GM19193 (cell line): ENCODE data around the gene VWA5B2.
A peak's percentile ranks its signal among the peaks of the same experiment; 100 is the strongest.

ENCODE experiments used
- POLR2A ChIP-seq: IDR thresholded peaks from 4 replicates; pipeline ENCODE4 v1.6.1; 2011; ENCODE audit not compliant: insufficient read depth, insufficient read length; ENCODE audit errors: extremely low read depth

The VWA5B2 gene

DNA sequence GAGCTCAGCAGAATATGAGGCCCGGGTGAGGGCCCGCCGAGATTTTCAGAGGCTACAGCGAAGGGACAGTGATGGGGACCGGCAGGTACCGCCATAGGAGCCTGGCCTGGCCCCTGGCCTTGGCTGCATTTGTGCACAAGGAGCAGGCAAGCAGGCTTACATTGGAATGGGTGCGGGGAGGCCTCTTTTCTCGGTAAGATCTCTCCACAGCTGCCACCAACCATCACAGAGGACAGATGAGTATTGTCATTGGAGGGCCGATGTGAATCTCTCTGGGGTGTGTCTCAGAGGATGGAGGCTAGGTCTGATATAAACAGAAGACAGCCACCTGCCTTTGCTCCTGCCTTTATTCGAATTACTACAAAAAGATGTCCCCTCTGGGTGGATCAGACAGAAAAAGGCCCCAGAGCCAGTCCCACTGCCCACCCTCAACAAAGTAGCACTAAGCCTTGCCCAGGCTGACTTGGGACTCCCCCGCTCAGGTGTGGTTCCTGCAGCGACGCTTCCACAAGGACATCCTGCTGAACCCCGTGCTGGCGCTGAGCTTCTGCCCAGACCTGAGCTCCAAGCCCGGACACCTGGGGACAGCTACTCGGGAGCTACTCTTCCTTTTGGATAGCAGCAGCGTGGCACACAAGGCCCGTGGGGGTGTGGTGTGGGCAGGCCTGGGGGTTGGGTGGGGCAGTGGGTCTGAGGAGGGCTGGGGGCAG is 5.4 kb downstream of the VWA5B2 start:
- no peak for TF ChIP-seq POLR2A

DNA sequence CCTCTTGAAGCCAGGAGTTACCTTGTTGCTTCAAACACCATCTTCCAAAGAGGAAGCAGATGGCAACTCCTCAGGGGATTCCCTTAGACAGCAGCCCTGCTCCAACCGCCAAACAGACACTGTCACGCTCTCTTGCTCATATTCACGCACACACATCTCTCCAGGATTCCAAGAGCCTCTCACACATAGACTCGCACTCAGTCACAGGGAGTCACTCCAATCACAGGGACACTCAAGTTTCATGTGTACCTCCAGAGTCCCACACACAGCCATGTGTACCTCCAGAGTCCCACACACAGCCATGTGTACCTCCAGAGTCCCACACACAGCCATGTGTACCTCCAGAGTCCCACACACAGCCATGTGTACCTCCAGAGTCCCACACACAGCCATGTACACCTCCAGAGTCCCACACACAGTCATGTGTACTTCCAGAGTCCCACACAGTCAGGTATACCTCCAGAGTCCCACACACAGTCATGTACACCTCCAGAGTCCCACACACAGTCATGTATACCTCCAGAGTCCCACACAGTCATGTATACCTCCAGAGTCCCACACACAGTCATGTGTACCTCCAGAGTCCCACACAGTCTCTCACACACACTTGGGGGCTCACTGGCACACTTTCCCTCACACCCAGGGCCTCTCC is 6.1 kb downstream of the VWA5B2 start:
- no peak for TF ChIP-seq POLR2A

DNA sequence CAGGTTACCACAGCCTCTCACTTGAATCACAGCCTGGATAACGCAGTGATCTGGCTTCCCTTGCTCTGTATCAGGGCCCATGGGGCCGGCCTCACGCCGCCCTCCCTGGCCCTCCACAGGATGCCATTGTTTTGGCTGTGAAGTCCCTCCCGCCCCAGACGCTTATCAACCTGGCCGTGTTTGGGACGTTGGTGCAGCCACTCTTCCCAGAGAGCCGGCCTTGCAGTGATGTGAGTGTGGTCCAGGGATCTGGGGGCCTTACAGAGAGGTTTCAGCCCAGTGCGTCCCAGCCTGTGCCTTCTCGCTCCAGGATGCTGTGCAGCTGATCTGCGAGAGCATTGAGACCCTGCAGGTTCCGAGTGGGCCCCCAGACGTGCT is 6.6 kb downstream of the VWA5B2 start:
- TF ChIP-seq POLR2A: no peak

DNA sequence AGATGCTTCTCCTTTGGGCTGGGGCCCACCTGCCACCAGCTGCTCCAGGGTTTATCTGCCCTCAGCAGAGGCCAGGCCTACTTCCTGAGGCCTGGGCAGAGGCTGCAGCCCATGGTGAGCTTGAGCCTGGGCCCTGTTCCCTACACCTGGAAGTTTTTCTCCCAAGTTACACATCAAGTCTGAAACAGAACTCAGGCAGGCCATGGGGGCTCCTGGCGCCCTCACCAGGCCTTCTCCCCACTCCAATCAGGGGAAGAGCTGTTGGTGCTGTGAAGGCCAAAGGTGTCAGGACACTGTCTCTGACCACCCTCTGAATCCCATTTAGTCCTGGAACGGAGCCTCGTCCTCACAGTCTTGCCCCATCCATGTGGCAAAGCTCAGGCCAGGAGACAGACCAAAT is 7.3 kb downstream of the VWA5B2 start:
- no peak for TF ChIP-seq POLR2A

DNA sequence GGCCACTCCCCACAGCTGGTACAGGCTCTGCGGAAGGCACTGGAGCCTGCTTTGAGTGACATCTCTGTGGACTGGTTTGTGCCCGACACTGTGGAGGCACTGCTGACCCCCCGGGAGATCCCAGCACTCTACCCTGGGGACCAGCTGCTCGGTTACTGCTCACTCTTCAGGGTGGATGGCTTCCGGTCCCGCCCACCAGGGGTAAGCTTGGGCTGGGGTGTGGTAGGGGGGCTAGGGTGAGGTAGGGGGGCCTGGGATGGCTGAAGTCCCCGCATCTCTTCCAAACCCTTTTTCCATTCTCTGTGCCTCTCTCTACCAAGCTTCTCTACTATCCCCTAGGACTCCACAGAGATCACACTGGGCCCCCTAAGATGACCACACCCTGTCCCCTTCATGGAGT is 7.8 kb downstream of the VWA5B2 start:
- no peak for TF ChIP-seq POLR2A

DNA sequence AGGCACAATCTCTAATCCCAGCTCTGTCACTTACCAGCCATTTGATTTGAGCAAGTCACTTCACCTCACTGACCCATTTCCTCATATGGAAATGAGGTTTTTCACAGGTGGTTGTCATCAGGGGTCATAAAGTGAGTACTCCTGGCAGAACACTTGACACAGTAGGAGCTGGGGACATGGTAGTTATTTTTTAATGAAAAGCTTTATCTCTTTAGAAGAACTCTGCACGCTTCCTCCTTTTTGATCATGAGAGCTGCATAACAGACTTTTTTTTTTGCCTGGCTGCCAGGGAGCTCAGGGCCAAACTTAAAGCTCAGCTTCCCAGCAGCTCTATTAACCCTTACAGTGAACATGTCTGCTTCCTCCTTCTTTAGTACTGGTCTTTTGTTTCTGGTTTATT is 8.4 kb downstream of the VWA5B2 start:
- no peak for TF ChIP-seq POLR2A

DNA sequence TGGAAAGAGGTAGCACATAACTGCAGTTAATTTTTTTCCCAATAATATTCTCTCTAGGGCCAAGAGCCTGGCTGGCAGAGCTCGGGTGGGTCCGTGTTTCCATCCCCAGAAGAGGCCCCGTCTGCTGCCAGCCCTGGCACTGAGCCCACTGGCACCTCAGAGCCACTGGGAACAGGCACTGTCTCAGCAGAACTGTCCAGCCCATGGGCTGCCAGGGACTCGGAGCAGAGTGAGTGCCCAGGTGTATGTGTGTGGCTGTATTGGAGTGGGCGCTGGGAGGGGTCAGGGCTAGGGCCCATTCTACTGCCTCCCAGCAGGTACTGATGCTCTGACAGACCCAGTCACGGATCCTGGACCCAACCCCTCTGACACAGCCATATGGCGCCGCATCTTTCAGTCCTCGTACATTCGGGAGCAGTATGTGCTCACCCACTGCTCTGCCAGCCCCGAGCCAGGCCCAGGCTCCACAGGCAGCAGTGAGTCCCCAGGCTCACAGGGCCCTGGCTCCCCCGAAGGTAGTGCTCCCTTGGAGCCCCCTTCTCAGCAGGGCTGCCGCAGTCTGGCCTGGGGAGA is 8.9 kb downstream of the VWA5B2 start:
- no peak for TF ChIP-seq POLR2A

DNA sequence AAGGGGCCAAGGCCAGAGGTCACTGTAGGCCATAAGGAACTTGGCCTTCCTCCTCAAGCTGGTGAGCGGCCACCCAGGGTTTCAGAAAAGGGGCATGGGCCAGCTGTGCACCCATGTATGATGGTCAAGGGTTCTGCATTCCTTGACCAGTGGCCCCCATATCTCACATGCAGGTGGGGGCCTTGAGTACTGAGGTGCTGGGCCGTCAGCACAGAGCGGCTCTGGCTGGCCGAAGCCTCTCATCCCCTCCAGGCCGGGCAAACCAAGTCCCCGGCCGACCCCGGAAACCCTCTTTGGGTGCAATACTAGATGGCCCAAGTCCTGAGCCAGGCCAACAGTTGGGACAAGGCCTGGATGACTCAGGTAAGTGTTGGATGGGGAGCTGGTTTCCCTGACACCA is 9.8 kb downstream of the VWA5B2 start:
- TF ChIP-seq POLR2A: no peak

DNA sequence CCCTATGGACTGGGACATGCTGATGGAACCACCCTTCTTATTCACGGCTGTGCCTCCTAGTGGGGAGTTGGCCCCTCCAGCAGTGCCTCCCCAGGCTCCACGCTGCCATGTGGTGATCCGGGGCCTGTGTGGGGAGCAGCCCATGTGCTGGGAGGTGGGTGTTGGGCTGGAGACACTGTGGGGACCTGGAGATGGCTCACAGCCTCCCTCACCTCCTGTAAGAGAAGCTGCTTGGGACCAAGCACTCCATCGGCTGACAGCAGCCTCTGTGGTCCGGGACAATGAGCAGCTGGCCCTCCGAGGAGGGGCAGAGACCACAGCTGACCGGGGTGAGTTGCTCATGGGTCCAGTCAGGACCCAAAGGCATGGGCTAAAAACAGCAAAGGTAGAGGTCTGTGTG is 10.3 kb downstream of the VWA5B2 start:
- no peak for TF ChIP-seq POLR2A

DNA sequence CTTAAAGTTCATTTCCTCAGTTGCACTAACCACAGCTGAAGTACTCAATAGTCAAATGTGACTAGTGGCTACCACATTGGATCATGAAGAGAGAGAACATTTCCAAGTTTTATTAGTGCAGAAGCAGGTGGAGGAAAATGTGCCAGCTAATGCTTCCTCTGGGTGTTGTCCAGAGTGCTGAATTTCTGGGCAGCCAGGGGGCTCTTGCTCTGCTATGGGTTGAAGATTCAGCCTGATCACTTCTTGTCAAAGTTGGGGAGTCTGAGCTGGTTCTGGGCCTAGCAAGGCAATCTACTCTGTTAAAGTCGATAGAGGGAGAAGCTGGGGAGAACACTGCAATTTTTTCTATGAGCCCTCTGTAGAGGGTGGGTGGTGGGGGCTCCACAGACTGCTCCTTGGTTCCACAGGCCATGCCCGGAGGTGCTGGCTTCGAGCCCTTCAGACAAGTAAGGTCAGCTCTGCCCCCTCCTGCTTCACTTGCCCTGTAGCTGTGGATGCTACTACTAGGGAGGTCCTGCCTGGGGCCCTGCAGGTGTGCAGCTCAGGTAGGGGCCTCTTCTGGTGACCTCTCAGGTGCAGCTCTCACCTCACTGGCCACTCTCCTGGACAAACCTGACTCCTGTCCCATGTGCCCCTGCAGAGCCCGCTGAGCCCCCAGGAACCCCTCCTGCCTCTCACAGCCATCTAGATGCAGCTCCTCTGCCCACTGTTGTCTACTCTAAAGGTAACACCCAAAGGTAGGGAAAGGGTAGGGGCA is 11.2 kb downstream of the VWA5B2 start:
- no peak for TF ChIP-seq POLR2A

DNA sequence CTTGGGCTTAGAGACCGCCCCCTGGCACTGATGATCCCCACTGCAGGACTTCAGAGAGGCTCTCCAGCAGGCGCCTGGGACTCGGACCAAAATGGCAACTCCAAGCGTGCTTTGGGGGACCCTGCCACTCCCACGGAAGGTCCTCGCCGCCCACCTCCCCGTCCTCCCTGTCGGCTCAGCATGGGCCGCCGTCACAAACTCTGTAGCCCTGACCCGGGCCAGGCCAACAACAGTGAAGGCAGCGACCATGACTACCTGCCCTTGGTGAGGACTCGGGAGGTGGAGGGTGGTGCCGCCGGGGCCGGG is 11.7 kb downstream of the VWA5B2 start:
- no peak for TF ChIP-seq POLR2A

DNA sequence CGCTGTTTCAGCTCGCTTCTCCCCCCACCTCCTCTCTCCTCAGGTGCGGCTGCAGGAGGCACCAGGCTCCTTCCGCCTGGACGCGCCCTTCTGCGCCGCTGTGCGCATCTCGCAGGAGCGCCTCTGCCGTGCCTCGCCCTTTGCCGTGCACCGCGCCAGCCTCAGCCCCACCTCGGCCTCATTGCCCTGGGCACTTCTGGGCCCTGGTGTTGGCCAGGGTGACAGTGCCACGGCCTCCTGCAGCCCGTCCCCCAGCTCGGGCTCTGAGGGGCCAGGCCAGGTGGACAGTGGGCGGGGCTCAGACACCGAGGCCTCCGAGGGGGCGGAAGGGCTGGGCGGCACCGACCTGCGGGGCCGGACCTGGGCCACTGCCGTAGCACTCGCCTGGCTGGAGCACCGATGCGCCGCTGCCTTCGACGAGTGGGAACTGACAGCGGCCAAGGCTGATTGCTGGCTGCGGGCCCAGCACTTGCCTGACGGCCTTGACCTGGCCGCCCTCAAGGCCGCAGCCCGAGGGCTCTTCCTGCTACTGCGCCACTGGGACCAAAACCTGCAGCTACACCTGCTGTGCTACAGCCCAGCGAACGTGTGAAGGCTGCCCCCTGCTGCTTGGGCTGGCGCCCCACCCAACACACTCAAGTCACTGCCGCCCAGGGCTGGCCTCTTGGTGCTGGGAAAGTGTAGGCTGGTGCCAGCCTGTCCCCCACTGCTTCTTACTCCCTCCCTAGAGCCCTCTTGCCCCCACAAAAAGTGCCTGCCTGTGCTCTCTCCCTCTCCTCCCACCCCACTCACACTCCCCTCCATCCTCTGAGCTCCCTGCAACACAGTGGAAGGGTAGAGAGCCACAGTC is 12.3 kb downstream of the VWA5B2 start:
- TF ChIP-seq POLR2A: peak; percentile 17

DNA sequence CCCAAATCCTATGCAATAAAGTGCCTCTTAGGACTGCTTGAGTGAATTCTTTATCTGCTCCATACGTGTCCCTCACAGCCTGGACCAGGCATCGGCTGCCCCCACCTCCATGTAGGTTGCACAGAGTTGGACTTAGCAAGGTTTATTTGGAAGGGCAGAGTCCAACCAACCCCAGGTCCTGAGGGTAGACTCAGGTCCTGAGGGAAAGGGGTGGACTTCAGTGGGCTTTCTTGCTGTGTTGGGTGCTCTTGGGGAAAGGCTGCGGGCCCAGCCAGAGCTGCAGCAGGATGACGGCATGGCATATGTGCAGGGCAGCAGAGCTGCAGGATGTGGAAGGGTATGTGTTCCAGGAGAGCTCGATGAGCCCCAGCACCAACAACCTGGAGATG is 12.9 kb downstream of the VWA5B2 start:
- no peak for TF ChIP-seq POLR2A

DNA sequence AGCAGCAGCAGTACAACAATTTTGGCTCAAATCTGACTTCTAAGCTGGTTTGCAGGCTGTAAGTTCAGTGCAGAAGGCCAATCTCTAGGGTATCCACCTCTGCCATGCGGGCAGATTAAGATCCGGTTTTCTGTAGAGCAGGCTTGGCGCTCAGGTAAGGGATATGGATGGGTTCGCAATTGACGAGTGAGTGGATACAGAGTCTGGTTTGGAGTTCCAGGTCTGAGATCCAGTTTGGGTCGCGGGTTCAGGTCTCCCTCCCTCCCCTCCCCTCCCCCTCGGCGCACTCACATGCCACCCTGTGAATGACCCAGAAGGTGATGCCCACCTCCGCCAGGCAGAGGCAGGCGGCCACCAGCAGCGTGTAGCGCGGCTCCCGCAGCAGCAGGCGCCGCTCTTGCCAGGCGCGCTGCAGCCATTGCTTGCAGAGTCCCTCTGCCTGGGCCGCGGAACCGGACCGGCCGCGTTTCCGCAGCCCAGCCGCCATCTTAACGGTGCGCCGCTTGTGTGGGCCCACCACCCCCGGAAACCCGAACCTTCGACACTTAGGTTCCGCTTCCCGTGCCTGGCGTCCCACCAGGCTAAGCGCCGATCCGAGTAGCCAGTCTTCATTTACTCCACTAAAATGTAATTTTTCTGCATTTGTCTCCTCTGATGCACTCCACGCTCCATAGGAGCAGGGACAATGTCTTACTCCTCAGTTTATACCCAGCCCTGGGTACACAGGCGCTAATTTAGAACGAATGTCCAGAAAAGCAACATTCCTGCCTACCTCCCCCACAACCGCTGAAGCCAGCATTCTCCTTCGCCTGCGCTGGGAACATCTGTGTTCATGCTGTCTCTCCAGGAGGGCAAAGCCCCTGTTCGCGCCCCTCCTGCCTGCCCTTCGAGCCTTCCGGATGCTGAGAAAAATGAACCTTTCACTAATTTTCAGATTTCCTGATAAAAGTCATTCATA is 19.3 kb downstream of the VWA5B2 start, which contains the start of gene ALG3:
Gene ALG3, minus strand, starts transcription at position 509 of the 958 bp plus-strand sequence. Its CDS starts 22 bp downstream, at position 487.
- peak; percentile 96 for TF ChIP-seq POLR2A

DNA sequence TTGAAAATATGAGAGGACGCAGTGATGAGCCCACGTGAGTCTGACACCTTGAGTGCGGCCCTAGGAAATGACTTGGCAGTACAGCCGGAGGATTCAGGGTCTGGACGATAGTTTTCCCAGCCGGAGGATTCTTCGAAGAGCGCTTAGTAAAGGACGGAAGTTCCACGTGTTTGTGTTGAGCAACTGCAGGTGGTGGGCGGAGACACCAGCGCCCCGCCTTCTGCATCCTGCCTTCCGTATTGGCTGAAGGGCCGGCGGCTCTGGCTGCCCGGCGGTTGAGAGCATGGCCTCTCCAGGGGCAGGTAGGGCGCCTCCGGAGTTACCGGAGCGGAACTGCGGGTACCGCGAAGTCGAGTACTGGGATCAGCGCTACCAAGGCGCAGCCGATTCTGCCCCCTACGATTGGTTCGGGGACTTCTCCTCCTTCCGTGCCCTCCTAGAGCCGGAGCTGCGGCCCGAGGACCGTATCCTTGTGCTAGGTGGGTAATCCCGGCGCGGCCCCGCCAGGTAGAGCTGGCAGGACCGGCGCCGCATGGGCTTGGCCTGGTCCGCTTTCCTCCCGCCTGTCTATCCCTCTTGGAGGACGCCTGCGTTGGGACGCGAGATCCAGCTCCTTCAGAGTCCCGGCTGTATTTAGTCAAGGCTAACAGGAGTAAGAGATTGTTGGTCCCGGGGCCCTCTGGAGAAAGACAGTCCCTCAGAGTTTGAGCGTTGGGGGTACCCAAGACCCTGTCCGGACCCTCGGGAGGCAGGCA is 20.2 kb downstream of the VWA5B2 start, which contains the start of gene EEF1AKMT4:
Gene EEF1AKMT4, plus strand, starts transcription at position 261 of the 755 bp plus-strand sequence. Its CDS starts 23 bp downstream, at position 284.
- peak; percentile 57 for TF ChIP-seq POLR2A
